GM10266 (cell line): ENCODE data around the gene PRDM15.

ENCODE experiments used
- DNase-seq: peaks from one replicate; pipeline ENCODE4 v3.0.0; 2012; ENCODE audit errors: extremely low spot score
- CTCF ChIP-seq: IDR thresholded peaks from 2 replicates; pipeline ENCODE4 v1.5.1; 2012; ENCODE audit warnings: mild to moderate bottlenecking, low read depth; ENCODE audit not compliant: control insufficient read depth, insufficient read depth; ENCODE audit errors: missing control alignments

The PRDM15 gene

GRCh38 chr21:41830145-41830707 is 48.9 kb downstream of the PRDM15 start:
- no peak for TF ChIP-seq CTCF
- DNase-seq, result no peak

GRCh38 chr21:41828884-41829360 is 50.2 kb downstream of the PRDM15 start:
- TF ChIP-seq CTCF, result no peak
- no peak for DNase-seq

GRCh38 chr21:41827951-41828883 is 50.9 kb downstream of the PRDM15 start:
- DNase-seq, result no peak
- TF ChIP-seq CTCF, result no peak

GRCh38 chr21:41825881-41826280 is 53.3 kb downstream of the PRDM15 start:
- no peak for DNase-seq
- TF ChIP-seq CTCF, result no peak

GRCh38 chr21:41825216-41825615 is 53.9 kb downstream of the PRDM15 start:
- DNase-seq, result no peak
- no peak for TF ChIP-seq CTCF

GRCh38 chr21:41824466-41825207 is 54.5 kb downstream of the PRDM15 start:
- no peak for DNase-seq
- TF ChIP-seq CTCF, result no peak
